GM19025 (cell line): ENCODE results near the gene PPP1R15A.
"Not testable (repeated sequence)": the region's sequence is repeated elsewhere in the genome, so short reads cannot be mapped to it uniquely, and the experiment has no call there.

Experiments used
- ATAC-seq: cut with Tn5 transposase; IDR thresholded peaks from one replicate; pipeline ENCODE4 v1.9.1; 2021; ENCODE audit warnings: mild to moderate bottlenecking, low read depth, moderate library complexity; ENCODE audit not compliant: unreplicated experiment

The PPP1R15A gene

GRCh38 chr19:48910803-48911202 is 38.6 kb downstream of the PPP1R15A start:
- ATAC-seq, result no peak

- no peak for ATAC-seq
Observed at GRCh38 chr19:48913114-48913889, 41.1 kb downstream of the PPP1R15A start.

- ATAC-seq, result no peak
Observed at GRCh38 chr19:48914181-48914580, 42.0 kb downstream of the PPP1R15A start.

- ATAC-seq, result no peak
Observed at GRCh38 chr19:48915757-48916156, 43.5 kb downstream of the PPP1R15A start.

GRCh38 chr19:48918071-48918470 is 45.9 kb downstream of the PPP1R15A start:
- no peak for ATAC-seq

- no peak for ATAC-seq
Observed at GRCh38 chr19:48918801-48919247, 46.6 kb downstream of the PPP1R15A start.

GRCh38 chr19:48919271-48919670 is 47.0 kb downstream of the PPP1R15A start:
- not testable (repeated sequence) for ATAC-seq

GRCh38 chr19:48920949-48921348 is 48.7 kb downstream of the PPP1R15A start:
- ATAC-seq, result no peak

- ATAC-seq, result no peak
Observed at GRCh38 chr19:48921721-48922500, 49.7 kb downstream of the PPP1R15A start.

GRCh38 chr19:48922548-48923490 is 50.6 kb downstream of the PPP1R15A start:
- ATAC-seq, result no peak

- ATAC-seq, result no peak
Observed at GRCh38 chr19:48925240-48925843, 53.1 kb downstream of the PPP1R15A start.
